GM12872 (cell line): ENCODE results near the gene HERPUD2.

ENCODE experiments used
- CTCF ChIP-seq: IDR thresholded peaks from 3 replicates; pipeline ENCODE4 v1.5.1; 2011; ENCODE audit warnings: low read depth, mild to moderate bottlenecking, low read length, moderate library complexity; ENCODE audit not compliant: insufficient read depth

The HERPUD2 gene

GRCh38 chr7:35593899-35594298 lies 101.0 kb downstream of the HERPUD2 start:
- TF ChIP-seq CTCF: peak; percentile 65

GRCh38 chr7:35588647-35589046 lies 106.3 kb downstream of the HERPUD2 start:
- TF ChIP-seq CTCF: no peak

- no peak for TF ChIP-seq CTCF
Observed at GRCh38 chr7:35584990-35585389, 109.9 kb downstream of the HERPUD2 start.
